CD14-positive monocyte (primary cell): ENCODE data around the gene CHTF8. TPM values are rescaled to one million over a fixed set of nuclear protein-coding genes. Genes with fewer than 3 reads are reported as not detected.

Source experiments
- DNase-seq, 3 donors: peaks; one replicate each; pipeline ENCODE4 v3.0.0-alpha.2; 2011 to 2022
- H2AFZ ChIP-seq: 2 replicates; pipeline ENCODE4 v1.6.0; 2012; ENCODE audit warnings: mild to moderate bottlenecking, low read depth, low read length, inconsistent platforms; ENCODE audit not compliant: insufficient read depth, poor library complexity, severe bottlenecking
- H3K27ac ChIP-seq, 2 donors: 1 replicate in 1 of 2; 2 replicates in 1 of 2; pipeline ENCODE4 v1.5.1; 2012 to 2013; ENCODE audit warnings: low read length in 2 of 2, control low read depth in 1 of 2, inconsistent platforms in 1 of 2, low read depth in 1 of 2, mild to moderate bottlenecking in 1 of 2
- H3K27me3 ChIP-seq, 2 donors: one replicate each; pipeline versions ENCODE4 v1.6.0 to v1.6.1; 2011 to 2013; ENCODE audit warnings: low read length in 2 of 2; ENCODE audit not compliant: control insufficient read depth in 2 of 2, insufficient read depth in 2 of 2
- H3K36me3 ChIP-seq, 2 donors: replicated peaks in 1 of 2; 1 replicate in 1 of 2; 2 replicates in 1 of 2; pipeline versions ENCODE4 v1.5.1 to v1.6.1; 2012 to 2013; ENCODE audit warnings: low read length in 2 of 2, control low read depth in 1 of 2, inconsistent platforms in 1 of 2, mild to moderate bottlenecking in 1 of 2; ENCODE audit not compliant: insufficient read depth in 2 of 2, control insufficient read depth in 1 of 2
- H3K4me1 ChIP-seq, 2 donors: 1 replicate in 1 of 2; 2 replicates in 1 of 2; pipeline versions ENCODE4 v1.5.1 to v1.6.1; 2012 to 2013; ENCODE audit warnings: low read length in 2 of 2, control low read depth in 1 of 2, inconsistent platforms in 1 of 2, mild to moderate bottlenecking in 1 of 2, moderate library complexity in 1 of 2; ENCODE audit not compliant: insufficient read depth in 2 of 2, control insufficient read depth in 1 of 2
- H3K4me2 ChIP-seq: replicated peaks from 2 replicates; pipeline ENCODE3; 2012; ENCODE audit warnings: low read length, moderate library complexity, mild to moderate bottlenecking; ENCODE audit not compliant: poor library complexity, severe bottlenecking; ENCODE audit errors: extremely low read depth
- H3K4me3 ChIP-seq, 3 experiments: fragments of 200-600 bp in 1 of 3; sonication (generic) in 1 of 3; replicated peaks in 1 of 3; 1 replicate in 2 of 3; 2 replicates in 1 of 3; pipeline ENCODE4 v1.5.1; 2011 to 2013; ENCODE audit warnings: low read length in 3 of 3, mild to moderate bottlenecking in 3 of 3, control low read depth in 2 of 3, low read depth in 2 of 3, inconsistent platforms in 1 of 3, moderate library complexity in 1 of 3
- H3K79me2 ChIP-seq: 2 replicates; pipeline ENCODE4 v1.6.0; 2012; ENCODE audit warnings: mild to moderate bottlenecking, control low read depth, inconsistent platforms, low read length, moderate library complexity; ENCODE audit not compliant: insufficient read depth
- H3K9ac ChIP-seq: 2 replicates; pipeline ENCODE4 v1.6.0; 2017; ENCODE audit warnings: low read length, mild to moderate bottlenecking; ENCODE audit not compliant: insufficient read depth, poor library complexity, severe bottlenecking
- H3K9me3 ChIP-seq, 2 donors: replicated peaks in 1 of 2; 1 replicate in 1 of 2; 2 replicates in 1 of 2; pipeline versions ENCODE4 v1.5.1 to v1.6.1; 2012 to 2013; ENCODE audit warnings: low read length in 2 of 2, control low read depth in 1 of 2; ENCODE audit not compliant: control insufficient read depth in 1 of 2, insufficient read depth in 1 of 2
- H4K20me1 ChIP-seq: 2 replicates; pipeline ENCODE4 v1.6.0; 2012; ENCODE audit warnings: mild to moderate bottlenecking, low read length, control low read depth, moderate library complexity; ENCODE audit not compliant: insufficient read depth
- H3K27ac Mint-ChIP-seq, 7 donors: one replicate each; pipeline ENCODE4 v1.8.0; 2020; ENCODE audit warnings: mild to moderate bottlenecking in 7 of 7, mixed read lengths in 7 of 7, moderate library complexity in 6 of 7, inconsistent platforms in 2 of 7
- H3K27me3 Mint-ChIP-seq, 3 donors: one replicate each; pipeline ENCODE4 v1.8.0; 2021 to 2022; ENCODE audit warnings: low read depth in 3 of 3, mild to moderate bottlenecking in 3 of 3, mixed read lengths in 3 of 3, moderate library complexity in 3 of 3, inconsistent platforms in 1 of 3
- H3K36me3 Mint-ChIP-seq, 2 donors: one replicate each; pipeline ENCODE4 v1.8.0; 2020; ENCODE audit warnings: mixed read lengths in 2 of 2, inconsistent platforms in 1 of 2, mild to moderate bottlenecking in 1 of 2
- H3K4me1 Mint-ChIP-seq: one replicate; pipeline ENCODE4 v1.8.0; 2020; ENCODE audit warnings: mild to moderate bottlenecking, mixed read lengths
- H3K4me3 Mint-ChIP-seq, 2 donors: one replicate each; pipeline ENCODE4 v1.8.0; 2020; ENCODE audit warnings: mild to moderate bottlenecking in 2 of 2, mixed read lengths in 2 of 2, moderate library complexity in 1 of 2
- H3K9me3 Mint-ChIP-seq, 7 donors: one replicate each; pipeline ENCODE4 v1.8.0; 2020 to 2022; ENCODE audit warnings: mixed read lengths in 7 of 7, mild to moderate bottlenecking in 6 of 7, moderate library complexity in 6 of 7, inconsistent platforms in 2 of 7
- WGBS: methylation state at CpG from one replicate; pipeline ENCODE4 v1.1.5; 2013; ENCODE audit warnings: missing lambda C conversion rate; ENCODE audit not compliant: insufficient coverage; 5-methylcytosine and 5-hydroxymethylcytosine counted together
- intact Hi-C, 2 donors: fragments of 100-400 bp; cut with micrococcal nuclease; formaldehyde crosslinking; loops; one replicate each; pipeline versions ENCODE4 v1.15.0 to v1.15.1; 2023
- polyA plus RNA-seq, 3 donors: library from polyadenylated mRNA; depleted of rRNA in 1 of 3; unstranded in 2 of 3; stranded (reverse) in 1 of 3; fragments of 300-500 nt in 2 of 3; fragments of >200 nt in 1 of 3; fragmentation: Illumina TruSeq in 2 of 3; gene quantifications; 1 replicate in 2 of 3; 2 replicates in 1 of 3; pipeline ENCODE4 v1.2.3, GENCODE V29; 2012 to 2021
- TF ChIP-seq, protein P1 (sequence below): fragments of 200-600 bp; IDR thresholded peaks from one replicate; pipeline ENCODE4 v1.8.0; 2022; ENCODE audit warnings: antibody characterized with exemption, mild to moderate bottlenecking

The CHTF8 gene
- polyA plus RNA-seq, 3 donors = 45.9 to 172 (median 158) TPM

DNA sequence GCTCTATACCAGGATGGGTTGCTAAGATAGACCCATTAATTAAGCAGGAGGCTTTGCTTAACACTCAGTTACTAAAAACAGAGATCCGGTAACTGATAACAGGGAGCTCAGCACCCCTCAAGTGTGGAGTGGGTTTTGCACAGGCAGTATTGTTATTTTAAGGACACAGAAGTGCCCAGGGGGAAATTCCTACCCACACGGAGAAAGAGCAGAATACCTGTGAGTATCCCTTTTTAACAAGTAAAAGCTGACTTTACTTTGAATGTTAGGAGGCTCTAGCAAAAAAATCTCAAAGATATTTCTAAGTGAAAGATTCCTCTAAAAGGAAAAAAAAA lies 59.8 kb downstream of the CHTF8 start:
- Histone ChIP-seq H3K9me3 (no peaks in the 10 kb centered on the region), H2AFZ (no peak overlapping the region), H4K20me1 (no peaks in the 10 kb centered on the region), H3K4me1 (no peaks in the 10 kb centered on the region), H3K4me2 (no peak overlapping the region), H3K79me2 (no peaks in the 10 kb centered on the region), H3K27me3 (no peaks in the 10 kb centered on the region), H3K27ac (no peak overlapping the region), H3K9ac (no peak overlapping the region), H3K4me3 (no peak overlapping the region), H3K36me3 (no peaks in the 10 kb centered on the region)
- Mint-ChIP-seq H3K36me3 (peaks cover 11 to 16% of the 10 kb centered on the region in 2 donors), H3K27ac (peak overlapping the region in 1 of 7 donors; percentile 30), H3K4me3 (no peak overlapping the region), H3K4me1 (no peaks in the 10 kb centered on the region), H3K27me3 (no peaks in the 10 kb centered on the region), H3K9me3 (peaks cover 0 to 2% (median 0%) of the 10 kb centered on the region in 7 donors)
- no peak for DNase-seq
- WGBS = 100% methylated on average over 1 of the region's 2 CpGs
- intact Hi-C loops = no loop called here
- TF ChIP-seq, protein P1, sequence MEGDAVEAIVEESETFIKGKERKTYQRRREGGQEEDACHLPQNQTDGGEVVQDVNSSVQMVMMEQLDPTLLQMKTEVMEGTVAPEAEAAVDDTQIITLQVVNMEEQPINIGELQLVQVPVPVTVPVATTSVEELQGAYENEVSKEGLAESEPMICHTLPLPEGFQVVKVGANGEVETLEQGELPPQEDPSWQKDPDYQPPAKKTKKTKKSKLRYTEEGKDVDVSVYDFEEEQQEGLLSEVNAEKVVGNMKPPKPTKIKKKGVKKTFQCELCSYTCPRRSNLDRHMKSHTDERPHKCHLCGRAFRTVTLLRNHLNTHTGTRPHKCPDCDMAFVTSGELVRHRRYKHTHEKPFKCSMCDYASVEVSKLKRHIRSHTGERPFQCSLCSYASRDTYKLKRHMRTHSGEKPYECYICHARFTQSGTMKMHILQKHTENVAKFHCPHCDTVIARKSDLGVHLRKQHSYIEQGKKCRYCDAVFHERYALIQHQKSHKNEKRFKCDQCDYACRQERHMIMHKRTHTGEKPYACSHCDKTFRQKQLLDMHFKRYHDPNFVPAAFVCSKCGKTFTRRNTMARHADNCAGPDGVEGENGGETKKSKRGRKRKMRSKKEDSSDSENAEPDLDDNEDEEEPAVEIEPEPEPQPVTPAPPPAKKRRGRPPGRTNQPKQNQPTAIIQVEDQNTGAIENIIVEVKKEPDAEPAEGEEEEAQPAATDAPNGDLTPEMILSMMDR = no peak

DNA sequence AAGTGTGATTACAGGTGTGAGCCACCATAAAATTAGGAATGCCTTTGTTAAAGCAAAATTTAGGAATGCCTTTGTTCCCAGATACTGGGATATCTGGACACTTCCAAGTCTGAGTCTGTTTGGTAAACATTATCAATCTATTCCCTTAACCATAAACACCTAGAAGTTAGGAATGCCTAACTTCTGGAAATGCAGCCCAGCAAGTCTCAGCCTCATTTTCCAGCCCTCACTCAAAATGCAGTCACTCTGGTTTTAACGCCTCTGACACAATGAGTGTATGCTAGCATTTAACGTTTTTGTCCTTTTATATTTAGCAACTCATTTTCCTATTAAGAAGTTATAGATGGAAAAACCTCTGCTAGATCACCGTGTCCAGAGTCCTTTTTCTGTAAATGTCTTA lies 61.4 kb downstream of the CHTF8 start:
- no peak overlapping the region for H3K27ac ChIP-seq
- TF ChIP-seq, protein P1 = no peak
- no peak overlapping the region for H3K27ac Mint-ChIP-seq
- no CpG with 5 or more reads among the region's 3 CpGs for WGBS
- H3K4me1 Mint-ChIP-seq = no peaks in the 10 kb centered on the region
- intact Hi-C loops = no loop called here
- no peaks in the 10 kb centered on the region for H4K20me1 ChIP-seq
- H3K4me3 Mint-ChIP-seq = no peak overlapping the region
- no peak overlapping the region for H3K4me2 ChIP-seq
- H3K36me3 ChIP-seq = peaks cover 0 to under 1% of the 10 kb centered on the region in 2 donors
- no peaks in the 10 kb centered on the region for H3K27me3 ChIP-seq
- H3K79me2 ChIP-seq = no peaks in the 10 kb centered on the region
- H2AFZ ChIP-seq = no peak overlapping the region
- H3K4me1 ChIP-seq = no peaks in the 10 kb centered on the region
- H3K9me3 ChIP-seq = no peaks in the 10 kb centered on the region
- H3K9ac ChIP-seq = no peak overlapping the region
- H3K9me3 Mint-ChIP-seq = peaks cover 0 to 2% (median 0%) of the 10 kb centered on the region in 7 donors
- H3K36me3 Mint-ChIP-seq = peaks cover 17 to 18% of the 10 kb centered on the region in 2 donors
- no peak overlapping the region for H3K4me3 ChIP-seq
- H3K27me3 Mint-ChIP-seq = no peaks in the 10 kb centered on the region
- no peak for DNase-seq
